Endothelial cell of umbilical vein (primary cell): ENCODE results near the gene ANKRD16. TPM values are rescaled to one million over a fixed set of nuclear protein-coding genes. Genes with fewer than 3 reads are reported as not detected.
"Not testable (repeated sequence)": the region's sequence is repeated elsewhere in the genome, so short reads cannot be mapped to it uniquely, and the experiment has no call there.

ENCODE experiments used
- BruUV-seq: library from RNA; stranded (reverse); fragments of 400-500 nt; replicated peaks from 2 replicates; lab custom pipeline; 2021; lab: Mats Ljungman, UMichigan
- CTCF ChIA-PET: fragments of 300-600, 350-600 bp; sonication (Branson Sonifier 250); formaldehyde crosslinking; loops from one replicate; lab custom pipeline; 2021; ENCODE audit warnings: antibody characterized with exemption, inconsistent platforms; lab: Charles Lee
- POLR2A ChIA-PET: fragments of 300-600, 350-600 bp; sonication (Branson Sonifier 250); formaldehyde crosslinking; loops from one replicate; lab custom pipeline; 2021; ENCODE audit warnings: antibody characterized with exemption, inconsistent platforms; lab: Charles Lee
- DNase-seq: peaks from one replicate; pipeline ENCODE4 v3.0.0-alpha.2; 2011; ENCODE audit warnings: low read depth, low spot score
- FAIRE-seq: peaks from 2 replicates; lab custom pipeline; 2011; peaks lifted over from hg19 to GRCh38; lab: Jason Lieb, UNC
- H2AFZ ChIP-seq: 2 replicates; pipeline ENCODE4 v1.6.0; 2012; ENCODE audit warnings: low read depth, low read length, control low read depth, inconsistent platforms
- H3K27ac ChIP-seq: 2 replicates; pipeline ENCODE4 v1.5.1; 2011; ENCODE audit warnings: low read depth, mild to moderate bottlenecking, control low read depth, low read length, moderate library complexity; ENCODE audit not compliant: insufficient read depth
- H3K27me3 ChIP-seq, 2 experiments: 2 replicates each; pipeline versions ENCODE4 v1.6.0 to v1.6.1; 2011; ENCODE audit warnings: low read length in 2 of 2, mixed read lengths in 1 of 2; ENCODE audit not compliant: control insufficient read depth in 2 of 2, insufficient read depth in 2 of 2
- H3K36me3 ChIP-seq, 2 experiments: 2 replicates in 1 of 2; 3 replicates in 1 of 2; pipeline ENCODE4 v1.5.1; 2011; ENCODE audit warnings: low read length in 2 of 2, mild to moderate bottlenecking in 1 of 2, moderate library complexity in 1 of 2; ENCODE audit not compliant: control insufficient read depth in 2 of 2, insufficient read depth in 2 of 2; ENCODE audit errors: extremely low read depth in 1 of 2
- H3K4me1 ChIP-seq: 3 replicates; pipeline ENCODE4 v1.5.1; 2011; ENCODE audit warnings: mild to moderate bottlenecking, low read length; ENCODE audit not compliant: control insufficient read depth, insufficient read depth; ENCODE audit errors: extremely low read depth
- H3K4me2 ChIP-seq: 2 replicates; pipeline ENCODE4 v1.6.1; 2011; ENCODE audit warnings: low read length, control low read depth, mixed read lengths; ENCODE audit not compliant: insufficient read depth
- H3K4me3 ChIP-seq, 3 experiments: fragments of 200-600 bp in 1 of 3; sonication (generic), shearing (Covaris generic) in 1 of 3; replicated peaks in 1 of 3; 2 replicates each; pipeline ENCODE4 v1.5.1; 2011 to 2016; ENCODE audit warnings: control low read depth in 3 of 3, low read length in 3 of 3, mild to moderate bottlenecking in 2 of 3, inconsistent platforms in 1 of 3, low read depth in 1 of 3, moderate library complexity in 1 of 3; ENCODE audit not compliant: insufficient read depth in 1 of 3
- H3K79me2 ChIP-seq: 2 replicates; pipeline ENCODE4 v1.6.0; 2012; ENCODE audit warnings: low read length, inconsistent platforms; ENCODE audit not compliant: control insufficient read depth, insufficient read depth
- H3K9ac ChIP-seq: replicated peaks from 2 replicates; pipeline ENCODE3; 2011; ENCODE audit warnings: low read length, control low read depth; ENCODE audit not compliant: insufficient read depth; ENCODE audit errors: extremely low read depth
- H3K9me1 ChIP-seq: replicated peaks from 3 replicates; pipeline ENCODE4 v1.6.0; 2011; ENCODE audit warnings: mild to moderate bottlenecking, low read length; ENCODE audit not compliant: control insufficient read depth, insufficient read depth; ENCODE audit errors: extremely low read depth
- H3K9me3 ChIP-seq: replicated peaks from 2 replicates; pipeline ENCODE4 v1.5.1; 2012; ENCODE audit warnings: low read length, inconsistent platforms; ENCODE audit not compliant: control insufficient read depth, insufficient read depth
- H4K20me1 ChIP-seq: replicated peaks from 2 replicates; pipeline ENCODE3; 2011; ENCODE audit warnings: mild to moderate bottlenecking, low read length; ENCODE audit not compliant: control insufficient read depth, insufficient read depth; ENCODE audit errors: extremely low read depth
- EZH2 ChIP-seq: IDR thresholded peaks from 2 replicates; pipeline ENCODE4 v1.6.1; 2012; ENCODE audit warnings: borderline replicate concordance, low read depth, mild to moderate bottlenecking, moderate library complexity, low read length, inconsistent platforms; ENCODE audit not compliant: severe bottlenecking
- FOS ChIP-seq: IDR thresholded peaks from 2 replicates; pipeline ENCODE4 v1.6.1; 2011; ENCODE audit warnings: mild to moderate bottlenecking, low read length, moderate library complexity, borderline replicate concordance; ENCODE audit not compliant: insufficient read depth
- GATA2 ChIP-seq: IDR thresholded peaks from 2 replicates; pipeline ENCODE4 v1.7.0; 2011; ENCODE audit warnings: low read depth, mild to moderate bottlenecking, moderate library complexity, mixed read lengths, low read length; ENCODE audit not compliant: insufficient read length, insufficient read depth
- JUN ChIP-seq: IDR thresholded peaks from 2 replicates; pipeline ENCODE4 v1.6.1; 2011; ENCODE audit warnings: borderline replicate concordance, low read depth; ENCODE audit not compliant: insufficient read length, insufficient read depth
- MAX ChIP-seq: IDR thresholded peaks from 2 replicates; pipeline ENCODE4 v1.6.1; 2011; ENCODE audit not compliant: insufficient read depth, insufficient read length
- MYC ChIP-seq: IDR thresholded peaks from one replicate; pipeline ENCODE4 v1.6.1; 2011; ENCODE audit warnings: mild to moderate bottlenecking, low read depth, low read length
- POLR2A ChIP-seq: IDR thresholded peaks from 2 replicates; pipeline ENCODE4 v1.6.1; 2012; ENCODE audit warnings: low read depth, mild to moderate bottlenecking, control low read depth, low read length
- POLR2AphosphoS5 ChIP-seq: IDR thresholded peaks from 2 replicates; pipeline ENCODE4 v1.6.1; 2012; ENCODE audit warnings: low read depth, mild to moderate bottlenecking, control low read depth, low read length, moderate library complexity; ENCODE audit not compliant: insufficient read depth
- dilution Hi-C: fragments of 300-500 bp; cut with MboI; formaldehyde crosslinking; loops from one replicate; pipeline ENCODE4 v1.15.0; 2019; ENCODE audit warnings: low sequenced_read_pairs; ENCODE audit not compliant: extremely low pct_ligation_motif_present
- intact Hi-C: fragments of 100-400 bp; cut with micrococcal nuclease; formaldehyde crosslinking; loops from one replicate; pipeline ENCODE4 v1.10.0; 2022
- polyA plus RNA-seq, 4 experiments: library from polyadenylated mRNA; depleted of rRNA in 3 of 4; stranded (reverse) in 3 of 4; unstranded in 1 of 4; fragments of >200 nt; gene quantifications; 2 replicates each; pipeline versions ENCODE4 v1.2.1 to v1.2.3, GENCODE V29; 2011 to 2012; ENCODE audit warnings: missing spikeins in 1 of 4
- total RNA-seq: library from RNA; stranded (reverse); gene quantifications from 2 replicates; pipeline ENCODE4 v1.2.3, GENCODE V29; 2021
- TF ChIP-seq, protein P1 (sequence below), 2 donors: IDR thresholded peaks; 1 replicate in 1 of 2; 2 replicates in 1 of 2; pipeline ENCODE4 v1.5.1; 2011; ENCODE audit warnings: low read length in 2 of 2, mild to moderate bottlenecking in 2 of 2, moderate library complexity in 2 of 2, control low read depth in 1 of 2, inconsistent platforms in 1 of 2, low read depth in 1 of 2; ENCODE audit not compliant: insufficient read depth in 1 of 2; ENCODE audit errors: extremely low read depth in 1 of 2

Gene ANKRD16
- total and polyA plus RNA-seq, 2 donors (not counting 3 experiments of a cell fraction or from before 2014, with no cell fraction given), result 6.9 to 8.0 TPM

DNA sequence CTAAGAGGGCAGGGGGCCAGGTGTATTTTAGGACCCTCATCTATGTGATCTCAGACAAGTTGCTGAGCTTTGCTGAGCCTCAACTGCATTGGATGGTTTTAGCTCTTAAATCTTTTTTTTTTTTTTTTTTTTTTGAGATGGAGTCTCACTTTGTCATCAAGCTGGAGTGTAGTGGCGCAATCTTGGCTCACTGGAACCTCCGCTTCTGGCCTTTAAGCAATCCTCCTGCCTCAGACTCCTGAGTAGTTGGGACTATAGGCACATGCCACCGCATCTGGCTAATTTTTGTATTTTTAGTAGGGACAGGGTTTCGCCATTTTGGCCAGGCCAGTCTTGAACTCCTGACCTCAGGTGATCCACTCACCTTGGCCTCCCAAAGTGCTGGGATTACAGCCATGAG, 43.0 kb downstream of the ANKRD16 start:
- H3K79me2 ChIP-seq, H3K4me3 ChIP-seq, H3K36me3 ChIP-seq, H4K20me1 ChIP-seq, H3K27me3 ChIP-seq, H3K9me3 ChIP-seq, H3K9ac ChIP-seq, FAIRE-seq, H3K4me1 ChIP-seq, DNase-seq, dilution Hi-C loops, BruUV-seq, H3K9me1 ChIP-seq, POLR2A ChIA-PET: not testable (repeated sequence)
- intact Hi-C loops, result loop anchor here (1.0 kb wide), 2 partner anchors 15 to 33 kb away; partner anchors contain the start of gene GDI2
- Histone ChIP-seq H3K4me2 (peak overlapping the region; percentile 40), H3K27ac (peak overlapping the region; percentile 69), H2AFZ (peak overlapping the region; percentile 38)
- CTCF ChIA-PET, result interaction anchor here (0.7 kb wide), 1 partner anchor 8 kb away, joined by 5 read pairs; no protein-coding TSS in a partner anchor

- intact Hi-C loops, result no loop called here
- Histone ChIP-seq H3K27ac (no peak overlapping the region), H3K9me3 (no peaks in the 10 kb centered on the region), H3K79me2 (no peaks in the 10 kb centered on the region), H3K4me2 (no peak overlapping the region), H3K4me1 (peaks cover 8% of the 10 kb centered on the region), H3K4me3 (no peak overlapping the region), H3K9me1 (no peaks in the 10 kb centered on the region), H3K36me3 (no peaks in the 10 kb centered on the region), H3K9ac (no peak overlapping the region), H2AFZ (no peak overlapping the region), H4K20me1 (no peaks in the 10 kb centered on the region), H3K27me3 (no peaks in the 10 kb centered on the region)
- TF ChIP-seq FOS (no peak), EZH2 (no peak), MAX (no peak), POLR2AphosphoS5 (no peak), GATA2 (no peak), MYC (no peak), JUN (no peak), POLR2A (no peak)
- TF ChIP-seq, protein P1, sequence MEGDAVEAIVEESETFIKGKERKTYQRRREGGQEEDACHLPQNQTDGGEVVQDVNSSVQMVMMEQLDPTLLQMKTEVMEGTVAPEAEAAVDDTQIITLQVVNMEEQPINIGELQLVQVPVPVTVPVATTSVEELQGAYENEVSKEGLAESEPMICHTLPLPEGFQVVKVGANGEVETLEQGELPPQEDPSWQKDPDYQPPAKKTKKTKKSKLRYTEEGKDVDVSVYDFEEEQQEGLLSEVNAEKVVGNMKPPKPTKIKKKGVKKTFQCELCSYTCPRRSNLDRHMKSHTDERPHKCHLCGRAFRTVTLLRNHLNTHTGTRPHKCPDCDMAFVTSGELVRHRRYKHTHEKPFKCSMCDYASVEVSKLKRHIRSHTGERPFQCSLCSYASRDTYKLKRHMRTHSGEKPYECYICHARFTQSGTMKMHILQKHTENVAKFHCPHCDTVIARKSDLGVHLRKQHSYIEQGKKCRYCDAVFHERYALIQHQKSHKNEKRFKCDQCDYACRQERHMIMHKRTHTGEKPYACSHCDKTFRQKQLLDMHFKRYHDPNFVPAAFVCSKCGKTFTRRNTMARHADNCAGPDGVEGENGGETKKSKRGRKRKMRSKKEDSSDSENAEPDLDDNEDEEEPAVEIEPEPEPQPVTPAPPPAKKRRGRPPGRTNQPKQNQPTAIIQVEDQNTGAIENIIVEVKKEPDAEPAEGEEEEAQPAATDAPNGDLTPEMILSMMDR (IDR thresholded peaks at IDR 0.05; ENCODE audit: extremely low read depth in 1 of 2, insufficient read depth in 1 of 2, low read depth in 1 of 2, low read length in 2 of 2), result no peak
- ChIA-PET POLR2A (interaction anchor here (0.9 kb wide), 1 partner anchor 31 kb away, joined by 3 read pairs; the partner anchor contains the start of gene GDI2), CTCF (interaction anchor here (1.0 to 1.7 kb wide), 5 partner anchors 13 to 29 kb away, joined by 3 to 6 read pairs (median 4); no protein-coding TSS in a partner anchor)
- no peak for DNase-seq
- BruUV-seq, result no TSS peak
- FAIRE-seq, result no peak
- dilution Hi-C loops, result no loop called here
Measured at GRCh38 chr10:5844345-5845055, 45.2 kb downstream of the ANKRD16 start.
